ENCODE data around the gene SLC27A2.

DNA sequence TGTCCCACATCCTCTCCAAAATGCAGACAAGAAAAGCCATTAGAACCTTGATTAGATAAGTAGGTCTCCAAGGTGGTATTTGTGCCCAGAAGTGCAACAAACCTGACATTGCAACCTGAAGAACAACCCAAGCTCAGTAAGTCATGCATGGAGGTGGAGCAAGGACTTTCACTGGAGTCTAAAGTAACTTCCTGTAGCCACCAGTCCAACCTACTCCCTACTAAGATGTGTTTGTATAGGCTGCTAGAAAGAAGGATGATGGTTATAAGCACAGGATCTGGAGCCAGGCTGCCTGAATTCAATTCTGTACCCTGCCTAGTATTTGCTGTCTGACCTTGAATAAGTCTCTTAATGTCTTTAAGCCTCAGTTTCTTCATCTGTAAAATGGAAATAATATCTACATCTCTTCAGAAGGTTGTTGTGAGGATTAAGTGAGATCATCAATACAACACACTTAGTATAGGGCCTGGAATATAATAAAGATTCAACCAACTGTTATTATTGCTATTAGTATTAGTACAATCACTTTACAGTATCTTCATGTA lies 51.3 kb downstream of the SLC27A2 start:
- TF ChIP-seq, protein P1, sequence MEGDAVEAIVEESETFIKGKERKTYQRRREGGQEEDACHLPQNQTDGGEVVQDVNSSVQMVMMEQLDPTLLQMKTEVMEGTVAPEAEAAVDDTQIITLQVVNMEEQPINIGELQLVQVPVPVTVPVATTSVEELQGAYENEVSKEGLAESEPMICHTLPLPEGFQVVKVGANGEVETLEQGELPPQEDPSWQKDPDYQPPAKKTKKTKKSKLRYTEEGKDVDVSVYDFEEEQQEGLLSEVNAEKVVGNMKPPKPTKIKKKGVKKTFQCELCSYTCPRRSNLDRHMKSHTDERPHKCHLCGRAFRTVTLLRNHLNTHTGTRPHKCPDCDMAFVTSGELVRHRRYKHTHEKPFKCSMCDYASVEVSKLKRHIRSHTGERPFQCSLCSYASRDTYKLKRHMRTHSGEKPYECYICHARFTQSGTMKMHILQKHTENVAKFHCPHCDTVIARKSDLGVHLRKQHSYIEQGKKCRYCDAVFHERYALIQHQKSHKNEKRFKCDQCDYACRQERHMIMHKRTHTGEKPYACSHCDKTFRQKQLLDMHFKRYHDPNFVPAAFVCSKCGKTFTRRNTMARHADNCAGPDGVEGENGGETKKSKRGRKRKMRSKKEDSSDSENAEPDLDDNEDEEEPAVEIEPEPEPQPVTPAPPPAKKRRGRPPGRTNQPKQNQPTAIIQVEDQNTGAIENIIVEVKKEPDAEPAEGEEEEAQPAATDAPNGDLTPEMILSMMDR (IDR thresholded peaks at IDR 0.05; ENCODE audit: low read depth, low read length) = no peak
- TF ChIP-seq POLR2A (IDR thresholded peaks at IDR 0.05; ENCODE audit: extremely low read depth, insufficient read length) (no peak), MYC (IDR thresholded peaks at IDR 0.05; ENCODE audit: low read depth, low read length) (no peak)
- TF ChIP-seq, protein P2, sequence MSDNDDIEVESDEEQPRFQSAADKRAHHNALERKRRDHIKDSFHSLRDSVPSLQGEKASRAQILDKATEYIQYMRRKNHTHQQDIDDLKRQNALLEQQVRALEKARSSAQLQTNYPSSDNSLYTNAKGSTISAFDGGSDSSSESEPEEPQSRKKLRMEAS (IDR thresholded peaks at IDR 0.05; ENCODE audit: low read depth, low read length) = no peak
